Muscle layer of duodenum (tissue), 2 donors: Measurements from ENCODE around the gene SCGB2A2.

Experiments
- H3K27ac ChIP-seq: one replicate; pipeline ENCODE4 v1.7.0; 2013; ENCODE audit warnings: mild to moderate bottlenecking, low read length
- H3K27me3 ChIP-seq: one replicate; pipeline ENCODE4 v1.7.0; 2013; ENCODE audit warnings: low read depth, mild to moderate bottlenecking, control low read depth, low read length
- H3K36me3 ChIP-seq, 2 donors: one replicate each; pipeline ENCODE4 v1.7.0; 2013; ENCODE audit warnings: low read length in 2 of 2, control low read depth in 1 of 2, mild to moderate bottlenecking in 1 of 2; ENCODE audit not compliant: insufficient read depth in 2 of 2, control insufficient read depth in 1 of 2
- H3K4me1 ChIP-seq, 2 donors: one replicate each; pipeline ENCODE4 v1.7.0; 2013; ENCODE audit warnings: low read length in 2 of 2, mild to moderate bottlenecking in 2 of 2, control low read depth in 1 of 2, moderate library complexity in 1 of 2; ENCODE audit not compliant: insufficient read depth in 2 of 2, control insufficient read depth in 1 of 2
- H3K4me3 ChIP-seq, 2 donors: one replicate each; pipeline ENCODE4 v1.7.0; 2013; ENCODE audit warnings: low read length in 2 of 2, low read depth in 1 of 2, mild to moderate bottlenecking in 1 of 2
- H3K9me3 ChIP-seq, 2 donors: one replicate each; pipeline ENCODE4 v1.7.0; 2013; ENCODE audit warnings: low read length in 2 of 2, control low read depth in 1 of 2, mild to moderate bottlenecking in 1 of 2; ENCODE audit not compliant: control insufficient read depth in 1 of 2
- donor health status: healthy.

Gene SCGB2A2

GRCh38 chr11:62269654-62270278 lies at the start of gene SCGB2A2:
SCGB2A2 (plus strand) TSS chr11:62270158; CDS start chr11:62270217, 59 bp downstream.
- no peak within 1 kb of the TSS for H3K27ac ChIP-seq
- H3K27me3 ChIP-seq, result no peaks in the 10 kb centered on the region
- H3K4me1 ChIP-seq, result no peaks in the 10 kb centered on the region
- H3K4me3 ChIP-seq, result no peak within 1 kb of the TSS
- H3K36me3 ChIP-seq, result no peaks in the 10 kb centered on the region
- H3K9me3 ChIP-seq, result no peaks in the 10 kb centered on the region

GRCh38 chr11:62221498-62221897 lies 48.5 kb upstream of the SCGB2A2 start:
- H3K9me3 ChIP-seq, result peaks cover 15 to 23% of the 10 kb centered on the region in 2 donors
- no peak overlapping the region for H3K4me3 ChIP-seq
- no peaks in the 10 kb centered on the region for H3K27me3 ChIP-seq
- no peaks in the 10 kb centered on the region for H3K36me3 ChIP-seq
- no peak overlapping the region for H3K27ac ChIP-seq
- H3K4me1 ChIP-seq, result no peaks in the 10 kb centered on the region

- Histone ChIP-seq H3K9me3 (peaks cover 15 to 23% of the 10 kb centered on the region in 2 donors), H3K36me3 (no peaks in the 10 kb centered on the region), H3K4me3 (peak overlapping the region in 1 of 2 donors; percentile 32), H3K4me1 (no peaks in the 10 kb centered on the region), H3K27ac (no peak overlapping the region), H3K27me3 (no peaks in the 10 kb centered on the region)
Measured at GRCh38 chr11:62223095-62223494, 46.9 kb upstream of the SCGB2A2 start.

GRCh38 chr11:62233730-62234129 lies 36.2 kb upstream of the SCGB2A2 start:
- no peak overlapping the region for H3K27ac ChIP-seq
- H3K36me3 ChIP-seq, result no peaks in the 10 kb centered on the region
- no peaks in the 10 kb centered on the region for H3K9me3 ChIP-seq
- H3K27me3 ChIP-seq, result no peaks in the 10 kb centered on the region
- no peak overlapping the region for H3K4me3 ChIP-seq
- no peaks in the 10 kb centered on the region for H3K4me1 ChIP-seq

GRCh38 chr11:62236187-62236586 lies 33.8 kb upstream of the SCGB2A2 start:
- Histone ChIP-seq H3K36me3 (no peaks in the 10 kb centered on the region), H3K9me3 (no peaks in the 10 kb centered on the region), H3K27ac (no peak overlapping the region), H3K4me3 (no peak overlapping the region), H3K4me1 (no peaks in the 10 kb centered on the region), H3K27me3 (no peaks in the 10 kb centered on the region)

- H3K27ac ChIP-seq, result no peak overlapping the region
- H3K27me3 ChIP-seq, result no peaks in the 10 kb centered on the region
Measured at GRCh38 chr11:62237499-62237898, 32.5 kb upstream of the SCGB2A2 start.

GRCh38 chr11:62238151-62238550 lies 31.8 kb upstream of the SCGB2A2 start:
- Histone ChIP-seq H3K36me3 (no peaks in the 10 kb centered on the region), H3K9me3 (no peaks in the 10 kb centered on the region), H3K4me3 (no peak overlapping the region), H3K27me3 (no peaks in the 10 kb centered on the region), H3K27ac (no peak overlapping the region), H3K4me1 (no peaks in the 10 kb centered on the region)

More at GRCh38 chr11:62237499-62237898, 32.5 kb upstream of the SCGB2A2 start:
- H3K4me1 ChIP-seq, result no peaks in the 10 kb centered on the region
- H3K36me3 ChIP-seq, result no peaks in the 10 kb centered on the region
- no peaks in the 10 kb centered on the region for H3K9me3 ChIP-seq
- no peak overlapping the region for H3K4me3 ChIP-seq

- no peak overlapping the region for H3K4me3 ChIP-seq
- H3K4me1 ChIP-seq, result no peaks in the 10 kb centered on the region
- H3K27ac ChIP-seq, result no peak overlapping the region
- H3K9me3 ChIP-seq, result no peaks in the 10 kb centered on the region
- H3K27me3 ChIP-seq, result no peaks in the 10 kb centered on the region
- no peaks in the 10 kb centered on the region for H3K36me3 ChIP-seq
Measured at GRCh38 chr11:62241095-62241494, 28.9 kb upstream of the SCGB2A2 start.

GRCh38 chr11:62242021-62242420 lies 27.9 kb upstream of the SCGB2A2 start, which contains the start of gene SCGB1D2:
SCGB1D2 (plus strand) TSS chr11:62242239; CDS start chr11:62242308, 69 bp downstream.
- H3K36me3 ChIP-seq, result no peaks in the 10 kb centered on the region
- no peak within 1 kb of the TSS for H3K4me3 ChIP-seq
- peaks cover 4% of the 10 kb centered on the region for H3K27me3 ChIP-seq
- no peak within 1 kb of the TSS for H3K27ac ChIP-seq
- no peaks in the 10 kb centered on the region for H3K4me1 ChIP-seq
- H3K9me3 ChIP-seq, result no peaks in the 10 kb centered on the region

GRCh38 chr11:62245271-62245753 lies 24.6 kb upstream of the SCGB2A2 start:
- peaks cover 4% of the 10 kb centered on the region for H3K27me3 ChIP-seq
- H3K4me3 ChIP-seq, result no peak overlapping the region
- H3K9me3 ChIP-seq, result peaks cover under 1 to 10% of the 10 kb centered on the region in 2 donors
- H3K4me1 ChIP-seq, result no peaks in the 10 kb centered on the region
- no peak overlapping the region for H3K27ac ChIP-seq
- H3K36me3 ChIP-seq, result no peaks in the 10 kb centered on the region

GRCh38 chr11:62251698-62252097 lies 18.3 kb upstream of the SCGB2A2 start:
- no peak overlapping the region for H3K27ac ChIP-seq
- no peaks in the 10 kb centered on the region for H3K4me1 ChIP-seq
- no peaks in the 10 kb centered on the region for H3K36me3 ChIP-seq
- no peak overlapping the region for H3K4me3 ChIP-seq
- peaks cover 26 to 44% of the 10 kb centered on the region in 2 donors for H3K9me3 ChIP-seq
- peaks cover 2% of the 10 kb centered on the region for H3K27me3 ChIP-seq
